ENCODE data around the gene PTCSC3. TPM values are rescaled to one million over a fixed set of nuclear protein-coding genes. Genes with fewer than 3 reads are reported as not detected.

PTCSC3 gene
- total RNA-seq, 1 experiment from 2014 or later = not detected

DNA sequence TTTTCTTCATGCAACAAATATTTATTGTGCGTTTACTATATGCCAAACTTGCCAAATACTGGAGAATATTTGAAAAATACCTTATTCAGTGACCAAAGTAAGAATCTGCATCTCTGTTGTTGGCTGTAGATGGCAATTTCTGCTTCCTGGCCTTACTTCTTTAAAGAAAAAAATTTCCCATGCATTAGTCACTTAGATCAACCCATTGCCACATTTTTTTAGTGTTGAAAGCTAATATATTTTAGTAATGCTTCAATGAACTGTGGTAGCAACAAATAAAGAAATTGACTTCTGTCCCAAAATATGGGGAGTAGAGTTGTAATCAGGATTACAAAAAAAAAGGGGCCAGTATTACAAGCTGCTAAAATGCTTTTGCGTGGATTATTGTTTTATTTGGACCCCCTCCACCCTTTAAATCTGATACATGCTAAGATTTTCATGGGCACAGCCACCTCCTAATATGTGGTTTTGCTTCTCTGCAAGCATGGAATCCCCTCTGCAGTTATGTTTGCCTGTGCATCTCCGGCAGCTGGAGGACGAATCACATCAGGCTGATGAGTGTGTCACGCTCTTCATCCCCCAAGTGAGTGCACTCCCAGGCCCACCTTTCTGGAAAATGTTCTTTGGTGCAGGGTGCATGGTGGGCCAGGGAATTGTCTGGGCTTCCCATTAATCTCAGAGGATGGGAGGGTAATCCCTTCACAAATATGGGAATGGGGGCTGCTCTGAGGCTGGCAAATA, 38.1 kb upstream of the PTCSC3 start:
- Histone ChIP-seq H3K27ac (ENCODE audit: low read length) (no peak overlapping the region), H3K36me3 (ENCODE audit: control insufficient read depth, insufficient read depth, low read length) (no peaks in the 10 kb centered on the region), H3K27me3 (ENCODE audit: control insufficient read depth, insufficient read depth, low read length) (peaks cover 12% of the 10 kb centered on the region), H3K9me3 (ENCODE audit: control insufficient read depth, insufficient read depth, low read depth, low read length) (no peaks in the 10 kb centered on the region), H3K4me1 (ENCODE audit: control insufficient read depth, insufficient read depth, low read length) (no peaks in the 10 kb centered on the region), H3K4me3 (ENCODE audit: low read depth in 2 of 2, low read length in 2 of 2) (no peak overlapping the region)
- DNase-seq (ENCODE audit: low read depth, low spot score) (no peak), ATAC-seq (no peak)
- CTCF ChIA-PET = interaction anchor here (0.9 kb wide), 1 partner anchor 9 kb away, joined by 5 read pairs; no protein-coding TSS in a partner anchor
- no peak for TF ChIP-seq SIN3A (IDR thresholded peaks at IDR 0.05; ENCODE audit: borderline replicate concordance, insufficient read depth, low read depth, low read length)
- no peak for TF ChIP-seq POLR2AphosphoS5 (IDR thresholded peaks at IDR 0.05; ENCODE audit: low read depth, low read length)
- TF ChIP-seq TCF7L2 (IDR thresholded peaks at IDR 0.05; ENCODE audit: low read depth, low read length) = no peak
- no peak for TF ChIP-seq REST (IDR thresholded peaks at IDR 0.05; ENCODE audit: insufficient read depth in 1 of 2, low read depth in 2 of 2, low read length in 1 of 2)
- TF ChIP-seq, protein P1, sequence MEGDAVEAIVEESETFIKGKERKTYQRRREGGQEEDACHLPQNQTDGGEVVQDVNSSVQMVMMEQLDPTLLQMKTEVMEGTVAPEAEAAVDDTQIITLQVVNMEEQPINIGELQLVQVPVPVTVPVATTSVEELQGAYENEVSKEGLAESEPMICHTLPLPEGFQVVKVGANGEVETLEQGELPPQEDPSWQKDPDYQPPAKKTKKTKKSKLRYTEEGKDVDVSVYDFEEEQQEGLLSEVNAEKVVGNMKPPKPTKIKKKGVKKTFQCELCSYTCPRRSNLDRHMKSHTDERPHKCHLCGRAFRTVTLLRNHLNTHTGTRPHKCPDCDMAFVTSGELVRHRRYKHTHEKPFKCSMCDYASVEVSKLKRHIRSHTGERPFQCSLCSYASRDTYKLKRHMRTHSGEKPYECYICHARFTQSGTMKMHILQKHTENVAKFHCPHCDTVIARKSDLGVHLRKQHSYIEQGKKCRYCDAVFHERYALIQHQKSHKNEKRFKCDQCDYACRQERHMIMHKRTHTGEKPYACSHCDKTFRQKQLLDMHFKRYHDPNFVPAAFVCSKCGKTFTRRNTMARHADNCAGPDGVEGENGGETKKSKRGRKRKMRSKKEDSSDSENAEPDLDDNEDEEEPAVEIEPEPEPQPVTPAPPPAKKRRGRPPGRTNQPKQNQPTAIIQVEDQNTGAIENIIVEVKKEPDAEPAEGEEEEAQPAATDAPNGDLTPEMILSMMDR (IDR thresholded peaks at IDR 0.05) = no peak
- BruUV-seq (replicated peaks) = no TSS peak
- in situ Hi-C loops (cut with HindIII; ENCODE audit: low pct_unique_long_range_greater_than_20kb, low sequenced_read_pairs) = no loop called here
- intact Hi-C loops (cut with micrococcal nuclease; ENCODE audit: unreplicated experiment) = no loop called here
- POLR2A ChIA-PET = no interaction called here

- peaks cover 10% of the 10 kb centered on the region for H3K27me3 ChIP-seq (ENCODE audit: control insufficient read depth, insufficient read depth, low read length)
- intact Hi-C loops (cut with micrococcal nuclease; ENCODE audit: unreplicated experiment) (no loop called here), in situ Hi-C loops (cut with HindIII; ENCODE audit: low pct_unique_long_range_greater_than_20kb, low sequenced_read_pairs) (no loop called here)
- TF ChIP-seq, protein P1 (IDR thresholded peaks at IDR 0.05) = no peak
- TF ChIP-seq REST (IDR thresholded peaks at IDR 0.05; ENCODE audit: insufficient read depth in 1 of 2, low read depth in 2 of 2, low read length in 1 of 2) (no peak), POLR2AphosphoS5 (IDR thresholded peaks at IDR 0.05; ENCODE audit: low read depth, low read length) (no peak)
- ATAC-seq (no peak), DNase-seq (ENCODE audit: low read depth, low spot score) (no peak)
- H3K36me3 ChIP-seq (ENCODE audit: control insufficient read depth, insufficient read depth, low read length) = no peaks in the 10 kb centered on the region
- no peaks in the 10 kb centered on the region for H3K9me3 ChIP-seq (ENCODE audit: control insufficient read depth, insufficient read depth, low read depth, low read length)
- no peak overlapping the region for H3K27ac ChIP-seq (ENCODE audit: low read length)
- POLR2A ChIA-PET = no interaction called here
- H3K4me3 ChIP-seq (ENCODE audit: low read depth in 2 of 2, low read length in 2 of 2) = no peak overlapping the region
- BruUV-seq (replicated peaks) = no TSS peak
- no peaks in the 10 kb centered on the region for H3K4me1 ChIP-seq (ENCODE audit: control insufficient read depth, insufficient read depth, low read length)
- CTCF ChIA-PET = no interaction called here
Measured at GRCh38 chr14:36212987-36213386, 36.5 kb upstream of the PTCSC3 start.

All from Panc1 (cell line).